NCI-H510A (cell line): ENCODE results near the gene KCNMB3.

Source experiments
- DNase-seq: peaks from one replicate; lab custom pipeline; 2025; lab: John Stamatoyannopoulos, UW

The KCNMB3 gene

GRCh38 chr3:179196098-179196497 is 54.8 kb downstream of the KCNMB3 start:
- no peak for DNase-seq

GRCh38 chr3:179194931-179195330 is 56.0 kb downstream of the KCNMB3 start:
- DNase-seq = no peak
